ENCODE results near the gene TRMT11. TPM values are rescaled to one million over a fixed set of nuclear protein-coding genes. Genes with fewer than 3 reads are reported as not detected.

The TRMT11 gene
- total and polyA plus RNA-seq, 2 of the 8 experiments (the other 6 are each of a cell fraction or from before 2014, with no cell fraction given), result 19.7 to 32.4 TPM

GRCh38 chr6:125956506-125957390 lies 29.6 kb upstream of the TRMT11 start, which contains the start of gene HINT3 (continued):
- TF ChIP-seq CHD7 (IDR thresholded peaks at IDR 0.05; ENCODE audit: insufficient replicate concordance, low read length) (no peak), CREB1 (IDR thresholded peaks at IDR 0.05) (peak; percentile 99), JUN (IDR thresholded peaks at IDR 0.05; ENCODE audit: low read depth, low read length) (no peak), RBBP5 (IDR thresholded peaks at IDR 0.05; ENCODE audit: borderline replicate concordance, low read depth, low read length) (peak; percentile 100), CTCF (IDR thresholded peaks at IDR 0.05; ENCODE audit: control extremely low read depth in 1 of 3, insufficient read depth in 1 of 3, low read depth in 1 of 3, low read length in 3 of 3) (peak; percentile 86 to 99 (median 95)), PHF8 (conservative IDR thresholded peaks at IDR 0.05; ENCODE audit: low read depth, low read length) (peak; percentile 60), SP1 (IDR thresholded peaks at IDR 0.05; ENCODE audit: low read depth, low read length) (no peak)
